ENCODE results near the gene PLEKHG3. TPM values are rescaled to one million over a fixed set of nuclear protein-coding genes. Genes with fewer than 3 reads are reported as not detected.

Gene PLEKHG3
- total RNA-seq, 1 experiment from 2014 or later = 75.3 TPM

DNA sequence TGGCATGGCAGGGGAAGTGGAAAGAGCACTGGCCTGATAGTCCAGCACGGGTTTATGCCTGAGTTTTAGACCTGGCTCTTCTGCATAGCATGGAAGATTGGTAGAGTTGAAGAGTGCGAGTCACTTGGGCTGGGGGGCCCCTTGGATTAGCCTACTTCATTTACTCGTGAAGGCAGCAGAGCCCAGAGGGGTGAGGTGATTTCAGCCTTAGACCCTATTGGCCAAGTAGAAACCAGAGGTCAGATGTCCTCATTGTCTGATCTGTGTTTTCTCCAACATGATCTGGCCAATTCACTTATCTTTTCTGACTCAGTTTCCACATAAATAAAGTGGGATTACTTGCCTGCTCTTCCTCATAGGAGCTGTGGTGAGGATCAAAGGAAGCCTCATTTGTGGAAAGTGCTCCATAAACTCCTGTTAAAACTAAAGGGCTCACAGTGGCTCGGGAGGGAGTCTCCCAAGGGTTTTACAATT, 1.9 kb downstream of the PLEKHG3 start:
- Mint-ChIP-seq H3K27ac (peak overlapping the region; percentile 66; the same call in 1 of the 2 replicates), H3K4me1 (peaks cover 81% of the 10 kb centered on the region), H3K9me3 (no peaks in the 10 kb centered on the region), H3K27me3 (ENCODE audit: low read depth) (no peaks in the 10 kb centered on the region), H3K4me3 (peak overlapping the region; percentile 84), H3K36me3 (peaks cover 5% of the 10 kb centered on the region; the same call in 1 of the 2 replicates)
- ChIA-PET CTCF (interaction anchor here (0.7 to 5.9 kb wide), 8 partner anchors 10 to 166 kb away, joined by 4 to 40 read pairs (median 6); partner anchors contain the start of gene HSPA2), POLR2A (interaction anchor here (1.1 to 6.7 kb wide), 4 partner anchors 10 to 23 kb away, joined by 3 to 52 read pairs (median 4); no protein-coding TSS in a partner anchor)
- no peak for DNase-seq (ENCODE audit: low spot score)
- TF ChIP-seq FOXK1 (CRISPR knock-in tag; IDR thresholded peaks at IDR 0.05) (no peak), JAZF1 (CRISPR knock-in tag; IDR thresholded peaks at IDR 0.05) (no peak), TCF7 (CRISPR knock-in tag; IDR thresholded peaks at IDR 0.05; ENCODE audit: low read depth) (no peak), TEAD4 (CRISPR knock-in tag; IDR thresholded peaks at IDR 0.05) (no peak), NR3C1 (CRISPR knock-in tag; conservative IDR thresholded peaks at IDR 0.05; ENCODE audit: low read depth) (no peak)
- TF ChIP-seq, protein P1, sequence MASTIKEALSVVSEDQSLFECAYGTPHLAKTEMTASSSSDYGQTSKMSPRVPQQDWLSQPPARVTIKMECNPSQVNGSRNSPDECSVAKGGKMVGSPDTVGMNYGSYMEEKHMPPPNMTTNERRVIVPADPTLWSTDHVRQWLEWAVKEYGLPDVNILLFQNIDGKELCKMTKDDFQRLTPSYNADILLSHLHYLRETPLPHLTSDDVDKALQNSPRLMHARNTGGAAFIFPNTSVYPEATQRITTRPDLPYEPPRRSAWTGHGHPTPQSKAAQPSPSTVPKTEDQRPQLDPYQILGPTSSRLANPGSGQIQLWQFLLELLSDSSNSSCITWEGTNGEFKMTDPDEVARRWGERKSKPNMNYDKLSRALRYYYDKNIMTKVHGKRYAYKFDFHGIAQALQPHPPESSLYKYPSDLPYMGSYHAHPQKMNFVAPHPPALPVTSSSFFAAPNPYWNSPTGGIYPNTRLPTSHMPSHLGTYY (CRISPR knock-in tag; IDR thresholded peaks at IDR 0.05) = no peak
- TF ChIP-seq, protein P2, sequence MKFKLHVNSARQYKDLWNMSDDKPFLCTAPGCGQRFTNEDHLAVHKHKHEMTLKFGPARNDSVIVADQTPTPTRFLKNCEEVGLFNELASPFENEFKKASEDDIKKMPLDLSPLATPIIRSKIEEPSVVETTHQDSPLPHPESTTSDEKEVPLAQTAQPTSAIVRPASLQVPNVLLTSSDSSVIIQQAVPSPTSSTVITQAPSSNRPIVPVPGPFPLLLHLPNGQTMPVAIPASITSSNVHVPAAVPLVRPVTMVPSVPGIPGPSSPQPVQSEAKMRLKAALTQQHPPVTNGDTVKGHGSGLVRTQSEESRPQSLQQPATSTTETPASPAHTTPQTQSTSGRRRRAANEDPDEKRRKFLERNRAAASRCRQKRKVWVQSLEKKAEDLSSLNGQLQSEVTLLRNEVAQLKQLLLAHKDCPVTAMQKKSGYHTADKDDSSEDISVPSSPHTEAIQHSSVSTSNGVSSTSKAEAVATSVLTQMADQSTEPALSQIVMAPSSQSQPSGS (CRISPR knock-in tag; IDR thresholded peaks at IDR 0.05; ENCODE audit: borderline replicate concordance, low read depth) = no peak
- TF ChIP-seq, protein P3, sequence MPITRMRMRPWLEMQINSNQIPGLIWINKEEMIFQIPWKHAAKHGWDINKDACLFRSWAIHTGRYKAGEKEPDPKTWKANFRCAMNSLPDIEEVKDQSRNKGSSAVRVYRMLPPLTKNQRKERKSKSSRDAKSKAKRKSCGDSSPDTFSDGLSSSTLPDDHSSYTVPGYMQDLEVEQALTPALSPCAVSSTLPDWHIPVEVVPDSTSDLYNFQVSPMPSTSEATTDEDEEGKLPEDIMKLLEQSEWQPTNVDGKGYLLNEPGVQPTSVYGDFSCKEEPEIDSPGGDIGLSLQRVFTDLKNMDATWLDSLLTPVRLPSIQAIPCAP (CRISPR knock-in tag; IDR thresholded peaks at IDR 0.05) = no peak
- ATAC-seq = no peak

DNA sequence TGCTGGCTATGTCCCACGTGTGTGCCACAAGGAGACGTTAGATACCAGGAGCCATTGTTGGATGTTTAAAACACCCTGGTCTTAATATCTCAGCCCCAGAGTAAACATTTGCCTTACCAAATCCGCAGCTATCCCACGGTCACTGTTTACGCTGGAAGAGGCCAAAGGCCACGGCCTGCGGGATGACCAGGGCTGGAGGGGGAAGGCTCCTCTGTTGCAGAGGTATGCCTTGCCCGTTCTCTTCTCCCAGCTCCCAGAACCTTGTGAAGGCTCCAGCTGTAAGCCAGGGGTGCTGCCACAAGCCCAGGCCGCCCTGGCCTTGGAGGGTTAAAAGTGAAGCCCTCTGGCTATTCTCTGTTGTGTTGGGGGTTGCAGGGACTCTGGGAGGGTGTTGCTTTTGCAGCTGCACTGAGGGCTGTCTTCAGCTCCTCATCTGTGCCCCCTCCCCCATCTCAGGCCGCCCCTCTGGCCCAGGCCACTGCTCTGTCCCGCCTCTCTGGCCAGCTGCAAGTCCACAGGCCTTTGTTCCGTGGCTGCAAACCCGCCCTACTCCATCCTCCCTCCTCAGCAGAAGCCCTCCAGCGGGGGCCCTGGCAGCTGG, 2.5 kb downstream of the PLEKHG3 start:
- peak overlapping the region; percentile 66 for H3K27ac Mint-ChIP-seq
- peak overlapping the region; percentile 84 for H3K4me3 Mint-ChIP-seq
- ChIA-PET POLR2A (interaction anchor here (1.1 to 6.7 kb wide), 5 partner anchors 8 to 24 kb away, joined by 3 to 52 read pairs (median 3); no protein-coding TSS in a partner anchor), CTCF (interaction anchor here (0.7 to 5.9 kb wide), 11 partner anchors 10 to 166 kb away, joined by 3 to 40 read pairs (median 4); partner anchors contain the start of gene HSPA2)
- H3K27me3 Mint-ChIP-seq (ENCODE audit: low read depth) = no peaks in the 10 kb centered on the region
- ATAC-seq (peak; percentile 3), DNase-seq (ENCODE audit: low spot score) (peak; percentile 67)
- peaks cover 6% of the 10 kb centered on the region for H3K36me3 Mint-ChIP-seq
- TF ChIP-seq, protein P4, sequence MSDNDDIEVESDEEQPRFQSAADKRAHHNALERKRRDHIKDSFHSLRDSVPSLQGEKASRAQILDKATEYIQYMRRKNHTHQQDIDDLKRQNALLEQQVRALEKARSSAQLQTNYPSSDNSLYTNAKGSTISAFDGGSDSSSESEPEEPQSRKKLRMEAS (CRISPR knock-in tag; IDR thresholded peaks at IDR 0.05) = 0 out of 2 replicates have a peak, but pooled peaks have one; percentile 39
- TF ChIP-seq ZNF121 (CRISPR knock-in tag; IDR thresholded peaks at IDR 0.05) (0 out of 2 replicates have a peak, but pooled peaks have one; percentile 27), JUN (CRISPR knock-in tag; IDR thresholded peaks at IDR 0.05) (no peak), SP1 (CRISPR knock-in tag; conservative IDR thresholded peaks at IDR 0.05) (0 out of 2 replicates have a peak, but pooled peaks have one; percentile 31)
- TF ChIP-seq, protein P5, sequence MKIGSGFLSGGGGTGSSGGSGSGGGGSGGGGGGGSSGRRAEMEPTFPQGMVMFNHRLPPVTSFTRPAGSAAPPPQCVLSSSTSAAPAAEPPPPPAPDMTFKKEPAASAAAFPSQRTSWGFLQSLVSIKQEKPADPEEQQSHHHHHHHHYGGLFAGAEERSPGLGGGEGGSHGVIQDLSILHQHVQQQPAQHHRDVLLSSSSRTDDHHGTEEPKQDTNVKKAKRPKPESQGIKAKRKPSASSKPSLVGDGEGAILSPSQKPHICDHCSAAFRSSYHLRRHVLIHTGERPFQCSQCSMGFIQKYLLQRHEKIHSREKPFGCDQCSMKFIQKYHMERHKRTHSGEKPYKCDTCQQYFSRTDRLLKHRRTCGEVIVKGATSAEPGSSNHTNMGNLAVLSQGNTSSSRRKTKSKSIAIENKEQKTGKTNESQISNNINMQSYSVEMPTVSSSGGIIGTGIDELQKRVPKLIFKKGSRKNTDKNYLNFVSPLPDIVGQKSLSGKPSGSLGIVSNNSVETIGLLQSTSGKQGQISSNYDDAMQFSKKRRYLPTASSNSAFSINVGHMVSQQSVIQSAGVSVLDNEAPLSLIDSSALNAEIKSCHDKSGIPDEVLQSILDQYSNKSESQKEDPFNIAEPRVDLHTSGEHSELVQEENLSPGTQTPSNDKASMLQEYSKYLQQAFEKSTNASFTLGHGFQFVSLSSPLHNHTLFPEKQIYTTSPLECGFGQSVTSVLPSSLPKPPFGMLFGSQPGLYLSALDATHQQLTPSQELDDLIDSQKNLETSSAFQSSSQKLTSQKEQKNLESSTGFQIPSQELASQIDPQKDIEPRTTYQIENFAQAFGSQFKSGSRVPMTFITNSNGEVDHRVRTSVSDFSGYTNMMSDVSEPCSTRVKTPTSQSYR (CRISPR knock-in tag; IDR thresholded peaks at IDR 0.05) = peak; percentile 94
- TF ChIP-seq, protein P6, sequence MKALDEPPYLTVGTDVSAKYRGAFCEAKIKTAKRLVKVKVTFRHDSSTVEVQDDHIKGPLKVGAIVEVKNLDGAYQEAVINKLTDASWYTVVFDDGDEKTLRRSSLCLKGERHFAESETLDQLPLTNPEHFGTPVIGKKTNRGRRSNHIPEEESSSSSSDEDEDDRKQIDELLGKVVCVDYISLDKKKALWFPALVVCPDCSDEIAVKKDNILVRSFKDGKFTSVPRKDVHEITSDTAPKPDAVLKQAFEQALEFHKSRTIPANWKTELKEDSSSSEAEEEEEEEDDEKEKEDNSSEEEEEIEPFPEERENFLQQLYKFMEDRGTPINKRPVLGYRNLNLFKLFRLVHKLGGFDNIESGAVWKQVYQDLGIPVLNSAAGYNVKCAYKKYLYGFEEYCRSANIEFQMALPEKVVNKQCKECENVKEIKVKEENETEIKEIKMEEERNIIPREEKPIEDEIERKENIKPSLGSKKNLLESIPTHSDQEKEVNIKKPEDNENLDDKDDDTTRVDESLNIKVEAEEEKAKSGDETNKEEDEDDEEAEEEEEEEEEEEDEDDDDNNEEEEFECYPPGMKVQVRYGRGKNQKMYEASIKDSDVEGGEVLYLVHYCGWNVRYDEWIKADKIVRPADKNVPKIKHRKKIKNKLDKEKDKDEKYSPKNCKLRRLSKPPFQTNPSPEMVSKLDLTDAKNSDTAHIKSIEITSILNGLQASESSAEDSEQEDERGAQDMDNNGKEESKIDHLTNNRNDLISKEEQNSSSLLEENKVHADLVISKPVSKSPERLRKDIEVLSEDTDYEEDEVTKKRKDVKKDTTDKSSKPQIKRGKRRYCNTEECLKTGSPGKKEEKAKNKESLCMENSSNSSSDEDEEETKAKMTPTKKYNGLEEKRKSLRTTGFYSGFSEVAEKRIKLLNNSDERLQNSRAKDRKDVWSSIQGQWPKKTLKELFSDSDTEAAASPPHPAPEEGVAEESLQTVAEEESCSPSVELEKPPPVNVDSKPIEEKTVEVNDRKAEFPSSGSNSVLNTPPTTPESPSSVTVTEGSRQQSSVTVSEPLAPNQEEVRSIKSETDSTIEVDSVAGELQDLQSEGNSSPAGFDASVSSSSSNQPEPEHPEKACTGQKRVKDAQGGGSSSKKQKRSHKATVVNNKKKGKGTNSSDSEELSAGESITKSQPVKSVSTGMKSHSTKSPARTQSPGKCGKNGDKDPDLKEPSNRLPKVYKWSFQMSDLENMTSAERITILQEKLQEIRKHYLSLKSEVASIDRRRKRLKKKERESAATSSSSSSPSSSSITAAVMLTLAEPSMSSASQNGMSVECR (CRISPR knock-in tag; IDR thresholded peaks at IDR 0.05; ENCODE audit: borderline replicate concordance) = peak; percentile 22; the same call in 1 of the 2 replicates
- TF ChIP-seq, protein P7, sequence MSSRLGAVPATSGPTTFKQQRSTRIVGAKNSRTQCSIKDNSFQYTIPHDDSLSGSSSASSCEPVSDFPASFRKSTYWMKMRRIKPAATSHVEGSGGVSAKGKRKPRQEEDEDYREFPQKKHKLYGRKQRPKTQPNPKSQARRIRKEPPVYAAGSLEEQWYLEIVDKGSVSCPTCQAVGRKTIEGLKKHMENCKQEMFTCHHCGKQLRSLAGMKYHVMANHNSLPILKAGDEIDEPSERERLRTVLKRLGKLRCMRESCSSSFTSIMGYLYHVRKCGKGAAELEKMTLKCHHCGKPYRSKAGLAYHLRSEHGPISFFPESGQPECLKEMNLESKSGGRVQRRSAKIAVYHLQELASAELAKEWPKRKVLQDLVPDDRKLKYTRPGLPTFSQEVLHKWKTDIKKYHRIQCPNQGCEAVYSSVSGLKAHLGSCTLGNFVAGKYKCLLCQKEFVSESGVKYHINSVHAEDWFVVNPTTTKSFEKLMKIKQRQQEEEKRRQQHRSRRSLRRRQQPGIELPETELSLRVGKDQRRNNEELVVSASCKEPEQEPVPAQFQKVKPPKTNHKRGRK (CRISPR knock-in tag; IDR thresholded peaks at IDR 0.05; ENCODE audit: borderline replicate concordance) = no peak
- H3K9me3 Mint-ChIP-seq = peaks cover under 1% of the 10 kb centered on the region; the same call in 1 of the 2 replicates
- peaks cover 76% of the 10 kb centered on the region for H3K4me1 Mint-ChIP-seq

Measured in WTC11 (cell line).